Measurements from ENCODE around the gene DAPK1. TPM values are rescaled to one million over a fixed set of nuclear protein-coding genes. Genes with fewer than 3 reads are reported as not detected.

DAPK1 gene
- total RNA-seq, 1 experiment from 2014 or later = not detected

GRCh38 chr9:87672586-87672985 lies 174.9 kb downstream of the DAPK1 start:
- no peak for DNase-seq (ENCODE audit: low spot score)
- in situ Hi-C loops (cut with HindIII; ENCODE audit: low sequenced_read_pairs) = no loop called here

- in situ Hi-C loops (cut with HindIII; ENCODE audit: low sequenced_read_pairs) = no loop called here
- DNase-seq (ENCODE audit: low spot score) = no peak
Observed at GRCh38 chr9:87673446-87674120, 175.9 kb downstream of the DAPK1 start.

- DNase-seq (ENCODE audit: low spot score) = no peak
- in situ Hi-C loops (cut with HindIII; ENCODE audit: low sequenced_read_pairs) = no loop called here
Observed at GRCh38 chr9:87674565-87675299, 177.1 kb downstream of the DAPK1 start.

- DNase-seq (ENCODE audit: low spot score) = no peak
- in situ Hi-C loops (cut with HindIII; ENCODE audit: low sequenced_read_pairs) = no loop called here
Observed at GRCh38 chr9:87675906-87676515, 178.3 kb downstream of the DAPK1 start.

- in situ Hi-C loops (cut with HindIII; ENCODE audit: low sequenced_read_pairs) = no loop called here
- DNase-seq (ENCODE audit: low spot score) = no peak
Observed at GRCh38 chr9:87676976-87677775, 179.5 kb downstream of the DAPK1 start.

GRCh38 chr9:87677776-87678587 lies 180.3 kb downstream of the DAPK1 start:
- in situ Hi-C loops (cut with HindIII; ENCODE audit: low sequenced_read_pairs) = no loop called here
- DNase-seq (ENCODE audit: low spot score) = no peak

GRCh38 chr9:87678650-87679355 lies 181.1 kb downstream of the DAPK1 start:
- DNase-seq (ENCODE audit: low spot score) = peak; percentile 75
- in situ Hi-C loops (cut with HindIII; ENCODE audit: low sequenced_read_pairs) = no loop called here

GRCh38 chr9:87681271-87682061 lies 183.8 kb downstream of the DAPK1 start:
- in situ Hi-C loops (cut with HindIII; ENCODE audit: low sequenced_read_pairs) = no loop called here

GRCh38 chr9:87682085-87682484 lies 184.4 kb downstream of the DAPK1 start:
- in situ Hi-C loops (cut with HindIII; ENCODE audit: low sequenced_read_pairs) = no loop called here
- DNase-seq (ENCODE audit: low spot score) = no peak

More at GRCh38 chr9:87681271-87682061, 183.8 kb downstream of the DAPK1 start:
- DNase-seq (ENCODE audit: low spot score) = no peak

GRCh38 chr9:87682618-87683017 lies 185.0 kb downstream of the DAPK1 start:
- in situ Hi-C loops (cut with HindIII; ENCODE audit: low sequenced_read_pairs) = no loop called here
- DNase-seq (ENCODE audit: low spot score) = no peak

GRCh38 chr9:87683751-87684626 lies 186.3 kb downstream of the DAPK1 start:
- no peak for DNase-seq (ENCODE audit: low spot score)
- in situ Hi-C loops (cut with HindIII; ENCODE audit: low sequenced_read_pairs) = no loop called here

GRCh38 chr9:87684627-87685219 lies 187.1 kb downstream of the DAPK1 start:
- in situ Hi-C loops (cut with HindIII; ENCODE audit: low sequenced_read_pairs) = no loop called here
- DNase-seq (ENCODE audit: low spot score) = peak; percentile 36

- in situ Hi-C loops (cut with HindIII; ENCODE audit: low sequenced_read_pairs) = no loop called here
- no peak for DNase-seq (ENCODE audit: low spot score)
Observed at GRCh38 chr9:87685441-87685840, 187.8 kb downstream of the DAPK1 start.

GRCh38 chr9:87685871-87686519 lies 188.3 kb downstream of the DAPK1 start:
- in situ Hi-C loops (cut with HindIII; ENCODE audit: low sequenced_read_pairs) = no loop called here
- DNase-seq (ENCODE audit: low spot score) = no peak

- no peak for DNase-seq (ENCODE audit: low spot score)
- in situ Hi-C loops (cut with HindIII; ENCODE audit: low sequenced_read_pairs) = no loop called here
Observed at GRCh38 chr9:87686520-87687090, 188.9 kb downstream of the DAPK1 start.

All from G401 (cell line).